Measurements from ENCODE around the gene EPAS1. TPM values are rescaled to one million over a fixed set of nuclear protein-coding genes. Genes with fewer than 3 reads are reported as not detected.

The EPAS1 gene
- total and polyA plus RNA-seq, 9 of the 15 experiments (the other 6 are each of a cell fraction or from before 2014, with no cell fraction given) = 0.25 to 11.2 (median 4.1) TPM

GRCh38 chr2:46262248-46262938 lies 34.8 kb upstream of the EPAS1 start:
- intact Hi-C loops (cut with micrococcal nuclease) = no loop called here
- H3K4me1 ChIP-seq (replicated peaks in 1 of 2; ENCODE audit: control insufficient read depth in 2 of 2, insufficient read depth in 2 of 2, low read length in 2 of 2) = peaks cover 4 to 26% of the 10 kb centered on the region in 2 experiments; a peak in 4 of 5 replicates
- DNase-seq (ENCODE audit: extremely low read depth in 1 of 4, low spot score in 3 of 4) (peak in 2 of 4 experiments; percentile 39 to 42), ATAC-seq (no peak), FAIRE-seq (no peak)
- BruUV-seq (replicated peaks) = no TSS peak
- peak; percentile 24; the same call in 1 of the 2 replicates for TF ChIP-seq NFIC (IDR thresholded peaks at IDR 0.05)
- TF ChIP-seq IRF2 (CRISPR knock-in tag; IDR thresholded peaks at IDR 0.05) = no peak
- TF ChIP-seq, protein P1, sequence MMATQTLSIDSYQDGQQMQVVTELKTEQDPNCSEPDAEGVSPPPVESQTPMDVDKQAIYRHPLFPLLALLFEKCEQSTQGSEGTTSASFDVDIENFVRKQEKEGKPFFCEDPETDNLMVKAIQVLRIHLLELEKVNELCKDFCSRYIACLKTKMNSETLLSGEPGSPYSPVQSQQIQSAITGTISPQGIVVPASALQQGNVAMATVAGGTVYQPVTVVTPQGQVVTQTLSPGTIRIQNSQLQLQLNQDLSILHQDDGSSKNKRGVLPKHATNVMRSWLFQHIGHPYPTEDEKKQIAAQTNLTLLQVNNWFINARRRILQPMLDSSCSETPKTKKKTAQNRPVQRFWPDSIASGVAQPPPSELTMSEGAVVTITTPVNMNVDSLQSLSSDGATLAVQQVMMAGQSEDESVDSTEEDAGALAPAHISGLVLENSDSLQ (IDR thresholded peaks at IDR 0.05) = peak; percentile 85
- TF ChIP-seq, protein P2, sequence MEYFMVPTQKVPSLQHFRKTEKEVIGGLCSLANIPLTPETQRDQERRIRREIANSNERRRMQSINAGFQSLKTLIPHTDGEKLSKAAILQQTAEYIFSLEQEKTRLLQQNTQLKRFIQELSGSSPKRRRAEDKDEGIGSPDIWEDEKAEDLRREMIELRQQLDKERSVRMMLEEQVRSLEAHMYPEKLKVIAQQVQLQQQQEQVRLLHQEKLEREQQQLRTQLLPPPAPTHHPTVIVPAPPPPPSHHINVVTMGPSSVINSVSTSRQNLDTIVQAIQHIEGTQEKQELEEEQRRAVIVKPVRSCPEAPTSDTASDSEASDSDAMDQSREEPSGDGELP (CRISPR knock-in tag; IDR thresholded peaks at IDR 0.05; ENCODE audit: borderline replicate concordance) = no peak
- TF ChIP-seq RFX1 (IDR thresholded peaks at IDR 0.05) = 0 out of 2 replicates have a peak, but pooled peaks have one; percentile 6
- peak; percentile 49 for TF ChIP-seq ZFP36 (IDR thresholded peaks at IDR 0.05; ENCODE audit: low read depth, low read length, partially characterized antibody)
- TF ChIP-seq NFYB (IDR thresholded peaks at IDR 0.05; ENCODE audit: extremely low read depth, insufficient read length) = peak; percentile 52
- TF ChIP-seq LCOR (CRISPR knock-in tag; IDR thresholded peaks at IDR 0.05) = 0 out of 2 replicates have a peak, but pooled peaks have one; percentile 25
- TF ChIP-seq ELF2 (CRISPR knock-in tag; IDR thresholded peaks at IDR 0.05) = no peak
- TF ChIP-seq SMC3 (conservative IDR thresholded peaks at IDR 0.05; ENCODE audit: insufficient read depth, low read depth, low read length) = no peak
- no peak for TF ChIP-seq DDX20 (tag; IDR thresholded peaks at IDR 0.05; ENCODE audit: low read depth)
- peak; percentile 31 for TF ChIP-seq RBM25 (IDR thresholded peaks at IDR 0.05; ENCODE audit: low read depth, low read length, severe bottlenecking)
- no peak overlapping the region for H3K27ac ChIP-seq (ENCODE audit: extremely low read depth, low read depth, low read length)
- in situ Hi-C loops (cut with MboI) = no loop called here
- ChIA-PET CTCF (ENCODE audit: low intra/inter-chr PET ratio) (no interaction called here), POLR2A (interaction anchor here (0.6 kb wide), 1 partner anchor 27 kb away, joined by 3 read pairs; no protein-coding TSS in a partner anchor)
- H4K20me1 ChIP-seq (replicated peaks; ENCODE audit: control insufficient read depth, insufficient read depth, low read length) = no peaks in the 10 kb centered on the region
- H3K79me2 ChIP-seq (ENCODE audit: control insufficient read depth, insufficient read depth, low read length) = no peaks in the 10 kb centered on the region
- peak overlapping the region; percentile 2; the same call in 1 of the 2 replicates for H2AFZ ChIP-seq (ENCODE audit: low read depth, low read length)
- H3K27me3 ChIP-seq (ENCODE audit: control insufficient read depth in 2 of 2, insufficient read depth in 2 of 2, low read length in 2 of 2) = no peaks in the 10 kb centered on the region
- no peak overlapping the region for H3K4me2 ChIP-seq (ENCODE audit: insufficient read depth, low read length)
- WGBS (ENCODE audit: insufficient coverage, low coverage, missing lambda C conversion rate) = 18% methylated on average over 2 of the region's 2 CpGs
- H3K4me3 ChIP-seq = no peak overlapping the region
- no peaks in the 10 kb centered on the region for H3K9me1 ChIP-seq (ENCODE audit: control insufficient read depth, insufficient read depth, low read length)
- H3K9me3 ChIP-seq (replicated peaks; ENCODE audit: control insufficient read depth, insufficient read depth, low read depth, low read length) = peaks cover 3% of the 10 kb centered on the region; the same call in 1 of the 2 replicates
- no peaks in the 10 kb centered on the region for H3K36me3 ChIP-seq (ENCODE audit: control insufficient read depth, insufficient read depth, low read length)
- no peak overlapping the region for H3K9ac ChIP-seq (ENCODE audit: insufficient read depth in 1 of 2, low read depth in 2 of 2, low read length in 2 of 2)
